Calu3 (cell line): Measurements from ENCODE around the gene KRAS. TPM values are rescaled to one million over a fixed set of nuclear protein-coding genes. Genes with fewer than 3 reads are reported as not detected.

ENCODE experiments used
- BruUV-seq: library from RNA; stranded (reverse); fragments of 400-500 nt; replicated peaks from 2 replicates; lab custom pipeline; 2021; lab: Mats Ljungman, UMichigan
- CTCF ChIA-PET: fragments of 300-600 bp; sonication (Branson Sonifier 250); formaldehyde crosslinking; loops from one replicate; lab custom pipeline; 2022; ENCODE audit warnings: antibody characterized with exemption; lab: Charles Lee
- DNase-seq: peaks from one replicate; pipeline ENCODE4 v3.0.0; 2022
- H3K27ac Mint-ChIP-seq: one replicate; pipeline ENCODE4 v1.8.0; 2022; ENCODE audit warnings: mixed read lengths; ENCODE audit not compliant: unreplicated experiment
- H3K27me3 Mint-ChIP-seq: one replicate; pipeline ENCODE4 v1.8.0; 2022; ENCODE audit warnings: mixed read lengths; ENCODE audit not compliant: unreplicated experiment
- H3K36me3 Mint-ChIP-seq: one replicate; pipeline ENCODE4 v1.8.0; 2022; ENCODE audit warnings: mild to moderate bottlenecking, moderate library complexity, mixed read lengths; ENCODE audit not compliant: insufficient read depth, unreplicated experiment
- H3K4me1 Mint-ChIP-seq: one replicate; pipeline ENCODE4 v1.8.0; 2022; ENCODE audit warnings: mild to moderate bottlenecking, low read depth, mixed read lengths; ENCODE audit not compliant: unreplicated experiment
- H3K4me3 Mint-ChIP-seq: one replicate; pipeline ENCODE4 v1.8.0; 2022; ENCODE audit warnings: mild to moderate bottlenecking, low read depth, moderate library complexity, mixed read lengths; ENCODE audit not compliant: unreplicated experiment
- H3K9me3 Mint-ChIP-seq: one replicate; pipeline ENCODE4 v1.8.0; 2022; ENCODE audit warnings: low read depth, mixed read lengths; ENCODE audit not compliant: unreplicated experiment
- CTCF ChIP-seq: fragments of 200-600 bp; IDR thresholded peaks from one replicate; pipeline ENCODE4 v1.8.0; 2022; ENCODE audit warnings: antibody characterized with exemption; ENCODE audit not compliant: unreplicated experiment
- intact Hi-C: fragments of 100-400 bp; cut with micrococcal nuclease; formaldehyde crosslinking; loops from one replicate; pipeline ENCODE4 v1.10.0; 2022; ENCODE audit not compliant: unreplicated experiment
- total RNA-seq: library from RNA; stranded (reverse); gene quantifications from 2 replicates; pipeline ENCODE4 v1.2.3, GENCODE V29; 2022

The KRAS gene
- total RNA-seq, 1 experiment from 2014 or later: 35.2 TPM

GRCh38 chr12:25269701-25270100 is 19.0 kb upstream of the KRAS start:
- intact Hi-C loops: no loop called here
- Mint-ChIP-seq H3K9me3 (no peaks in the 10 kb centered on the region), H3K4me3 (no peak overlapping the region), H3K36me3 (no peaks in the 10 kb centered on the region), H3K4me1 (no peaks in the 10 kb centered on the region), H3K27me3 (no peaks in the 10 kb centered on the region), H3K27ac (no peak overlapping the region)
- DNase-seq: no peak
- no peak for TF ChIP-seq CTCF
- BruUV-seq: no TSS peak
- CTCF ChIA-PET: no interaction called here

- H3K4me1 Mint-ChIP-seq: no peaks in the 10 kb centered on the region
- no peak for DNase-seq
- intact Hi-C loops: no loop called here
- no TSS peak for BruUV-seq
- no peaks in the 10 kb centered on the region for H3K27me3 Mint-ChIP-seq
- no peak overlapping the region for H3K27ac Mint-ChIP-seq
- H3K36me3 Mint-ChIP-seq: no peaks in the 10 kb centered on the region
- no peak overlapping the region for H3K4me3 Mint-ChIP-seq
- no peak for TF ChIP-seq CTCF
- no peaks in the 10 kb centered on the region for H3K9me3 Mint-ChIP-seq
- CTCF ChIA-PET: no interaction called here
These were observed 15.8 kb upstream of the KRAS start for GRCh38 chr12:25266497-25266896.

- no peak overlapping the region for H3K27ac Mint-ChIP-seq
- H3K36me3 Mint-ChIP-seq: no peaks in the 10 kb centered on the region
- H3K27me3 Mint-ChIP-seq: no peaks in the 10 kb centered on the region
- intact Hi-C loops: no loop called here
- BruUV-seq: no TSS peak
- DNase-seq: no peak
- no peak overlapping the region for H3K4me3 Mint-ChIP-seq
- no peaks in the 10 kb centered on the region for H3K4me1 Mint-ChIP-seq
- no peaks in the 10 kb centered on the region for H3K9me3 Mint-ChIP-seq
- no peak for TF ChIP-seq CTCF
- CTCF ChIA-PET: no interaction called here
These were observed 14.1 kb upstream of the KRAS start for GRCh38 chr12:25264862-25265261.

GRCh38 chr12:25264114-25264513 is 13.4 kb upstream of the KRAS start:
- no TSS peak for BruUV-seq
- CTCF ChIA-PET: no interaction called here

More at GRCh38 chr12:25264114-25264513, 13.4 kb upstream of the KRAS start:
- Mint-ChIP-seq H3K4me3 (no peak overlapping the region), H3K27ac (no peak overlapping the region), H3K36me3 (no peaks in the 10 kb centered on the region), H3K9me3 (no peaks in the 10 kb centered on the region), H3K4me1 (no peaks in the 10 kb centered on the region), H3K27me3 (no peaks in the 10 kb centered on the region)
- no peak for TF ChIP-seq CTCF
- intact Hi-C loops: no loop called here
- no peak for DNase-seq
